Measurements from ENCODE around the gene ICAM2.

The ICAM2 gene

GRCh38 chr17:64053101-64053500 lies 32.7 kb upstream of the ICAM2 start:
- ChIA-PET CTCF (interaction anchor here (1.0 to 18.8 kb wide), 4 partner anchors 8 to 79 kb away, joined by 3 to 224 read pairs (median 13); no protein-coding TSS in a partner anchor), POLR2A (no interaction called here)
- no peak for DNase-seq (ENCODE audit: low read depth, low spot score)
- TF ChIP-seq, protein P1, sequence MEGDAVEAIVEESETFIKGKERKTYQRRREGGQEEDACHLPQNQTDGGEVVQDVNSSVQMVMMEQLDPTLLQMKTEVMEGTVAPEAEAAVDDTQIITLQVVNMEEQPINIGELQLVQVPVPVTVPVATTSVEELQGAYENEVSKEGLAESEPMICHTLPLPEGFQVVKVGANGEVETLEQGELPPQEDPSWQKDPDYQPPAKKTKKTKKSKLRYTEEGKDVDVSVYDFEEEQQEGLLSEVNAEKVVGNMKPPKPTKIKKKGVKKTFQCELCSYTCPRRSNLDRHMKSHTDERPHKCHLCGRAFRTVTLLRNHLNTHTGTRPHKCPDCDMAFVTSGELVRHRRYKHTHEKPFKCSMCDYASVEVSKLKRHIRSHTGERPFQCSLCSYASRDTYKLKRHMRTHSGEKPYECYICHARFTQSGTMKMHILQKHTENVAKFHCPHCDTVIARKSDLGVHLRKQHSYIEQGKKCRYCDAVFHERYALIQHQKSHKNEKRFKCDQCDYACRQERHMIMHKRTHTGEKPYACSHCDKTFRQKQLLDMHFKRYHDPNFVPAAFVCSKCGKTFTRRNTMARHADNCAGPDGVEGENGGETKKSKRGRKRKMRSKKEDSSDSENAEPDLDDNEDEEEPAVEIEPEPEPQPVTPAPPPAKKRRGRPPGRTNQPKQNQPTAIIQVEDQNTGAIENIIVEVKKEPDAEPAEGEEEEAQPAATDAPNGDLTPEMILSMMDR (IDR thresholded peaks at IDR 0.05; ENCODE audit: insufficient read depth, low read length, missing control alignments) = no peak
- no peak overlapping the region for H3K4me3 ChIP-seq (ENCODE audit: low read depth, low read length)

GRCh38 chr17:64051153-64051552 lies 30.7 kb upstream of the ICAM2 start:
- no peak for DNase-seq (ENCODE audit: low read depth, low spot score)
- ChIA-PET POLR2A (interaction anchor here (0.7 kb wide), 1 partner anchor 727 kb away, joined by 4 read pairs; no protein-coding TSS in a partner anchor), CTCF (interaction anchor here (0.9 to 18.8 kb wide), 3 partner anchors 9 to 83 kb away, joined by 3 to 224 read pairs (median 29); no protein-coding TSS in a partner anchor)
- TF ChIP-seq, protein P1 (IDR thresholded peaks at IDR 0.05; ENCODE audit: insufficient read depth, low read length, missing control alignments) = no peak
- no peak overlapping the region for H3K4me3 ChIP-seq (ENCODE audit: low read depth, low read length)

DNA sequence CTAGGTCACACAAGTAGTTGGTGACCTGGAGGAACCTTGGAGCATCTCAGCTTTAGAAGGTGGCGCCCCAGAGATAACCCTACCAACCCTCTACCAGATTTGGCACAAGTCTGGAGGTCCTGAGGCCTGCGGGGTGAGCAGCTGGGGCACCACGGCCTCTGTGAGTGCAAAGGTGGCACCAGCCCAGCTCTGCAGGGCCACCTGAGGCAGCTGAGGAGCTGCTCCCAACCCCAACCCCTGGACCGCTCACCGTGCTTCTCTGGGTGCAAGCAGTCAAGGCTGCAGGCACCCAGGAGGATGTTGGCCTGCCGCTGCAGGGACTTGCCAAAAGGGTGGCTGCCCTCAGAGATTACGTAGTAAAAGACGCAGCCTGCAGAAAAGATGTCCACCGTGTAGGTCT lies 28.4 kb upstream of the ICAM2 start:
- no peak overlapping the region for H3K4me3 ChIP-seq (ENCODE audit: low read depth, low read length)
- no peak for DNase-seq (ENCODE audit: low read depth, low spot score)
- ChIA-PET POLR2A (no interaction called here), CTCF (interaction anchor here (0.6 to 18.8 kb wide), 6 partner anchors 15 to 147 kb away, joined by 3 to 224 read pairs (median 4); partner anchors contain the start of gene GH1)
- TF ChIP-seq, protein P1 (IDR thresholded peaks at IDR 0.05; ENCODE audit: insufficient read depth, low read length, missing control alignments) = no peak

DNA sequence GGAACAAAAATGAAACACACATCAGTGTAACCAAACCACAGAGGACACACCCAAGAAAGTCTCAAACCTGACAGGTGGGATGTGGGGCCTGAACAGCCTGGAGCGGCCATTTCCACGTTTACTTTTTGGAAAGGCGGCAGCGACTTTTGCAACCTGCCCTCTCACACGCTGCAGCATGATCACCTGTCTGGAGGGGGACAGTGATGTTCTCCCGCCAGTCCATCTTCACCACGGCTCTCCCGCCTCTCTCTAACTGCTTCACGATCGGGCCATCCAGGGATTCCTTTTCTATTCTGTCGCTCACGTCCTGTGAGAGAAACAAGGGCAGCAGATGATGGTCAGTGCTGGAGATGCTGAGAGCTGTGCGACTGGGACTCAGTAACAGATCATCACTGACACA lies 24.7 kb upstream of the ICAM2 start:
- DNase-seq (ENCODE audit: low read depth, low spot score) = no peak
- POLR2A ChIA-PET = no interaction called here
- CTCF ChIA-PET = interaction anchor here (1.0 to 18.8 kb wide), 4 partner anchors 17 to 134 kb away, joined by 3 to 224 read pairs (median 10); partner anchors contain the start of gene CSHL1
- H3K4me3 ChIP-seq (ENCODE audit: low read depth, low read length) = no peak overlapping the region
- TF ChIP-seq, protein P1 (IDR thresholded peaks at IDR 0.05; ENCODE audit: insufficient read depth, low read length, missing control alignments) = no peak

DNA sequence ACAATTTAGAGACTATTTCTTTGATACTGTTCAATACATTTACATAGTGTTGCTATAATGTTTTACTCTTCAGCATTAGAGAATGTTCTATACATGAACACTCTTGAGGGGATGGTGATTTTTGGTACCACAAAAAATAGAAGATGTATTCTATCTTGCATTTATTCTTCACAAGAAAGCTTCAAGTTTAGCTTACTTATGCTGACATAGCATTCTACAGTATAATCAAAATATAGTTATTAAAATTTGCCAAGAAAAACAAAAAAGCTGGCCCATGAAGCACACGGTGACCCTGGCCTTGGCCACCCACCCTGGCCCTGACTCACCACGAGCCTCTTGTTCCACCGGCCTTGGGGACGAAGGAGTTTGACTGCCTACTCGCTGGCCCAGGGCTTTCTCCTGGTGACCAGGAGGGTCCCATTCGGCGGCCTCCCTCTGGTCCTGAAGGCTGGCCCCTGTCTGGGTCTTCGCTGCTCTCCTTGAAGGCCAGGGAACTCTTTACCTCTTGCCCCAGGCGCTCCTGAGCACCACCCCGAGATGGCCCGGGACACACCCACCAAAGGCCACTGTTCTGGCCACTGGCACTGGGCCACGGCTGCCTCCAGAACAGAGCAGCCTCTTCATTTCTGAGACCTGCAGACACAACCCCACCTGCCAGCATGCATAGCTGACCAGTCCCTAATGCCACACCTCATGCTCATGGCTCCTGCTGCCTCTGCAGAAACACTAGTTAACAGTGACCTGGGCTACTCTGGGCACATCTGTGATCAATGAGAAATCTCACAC lies 22.5 kb upstream of the ICAM2 start:
- ChIA-PET POLR2A (no interaction called here), CTCF (interaction anchor here (1.1 to 18.8 kb wide), 6 partner anchors 15 to 131 kb away, joined by 3 to 224 read pairs (median 8); no protein-coding TSS in a partner anchor)
- no peak overlapping the region for H3K4me3 ChIP-seq (ENCODE audit: low read depth, low read length)
- DNase-seq (ENCODE audit: low read depth, low spot score) = no peak
- TF ChIP-seq, protein P1 (IDR thresholded peaks at IDR 0.05; ENCODE audit: insufficient read depth, low read length, missing control alignments) = no peak

DNA sequence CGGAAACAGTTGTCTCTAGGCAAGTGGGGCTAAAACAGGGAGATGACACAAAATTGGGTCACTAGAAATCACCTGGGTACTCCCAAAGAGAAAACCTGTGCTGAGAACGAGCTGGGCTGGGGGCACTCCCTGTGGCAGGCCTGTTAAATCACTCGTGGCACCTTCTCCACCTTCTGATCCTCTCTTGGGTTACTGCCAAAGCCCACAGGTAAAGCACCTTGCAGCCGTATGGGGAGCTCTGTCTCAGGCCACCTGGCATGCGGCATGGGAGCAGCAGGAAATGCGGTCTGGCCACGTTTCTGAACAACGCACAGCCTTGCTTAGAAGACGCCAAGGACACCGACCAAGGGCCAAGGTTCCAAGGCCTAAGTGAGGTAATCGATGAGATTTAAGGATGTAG lies 21.5 kb upstream of the ICAM2 start:
- ChIA-PET POLR2A (no interaction called here), CTCF (interaction anchor here (0.7 to 18.8 kb wide), 6 partner anchors 9 to 130 kb away, joined by 3 to 224 read pairs (median 4); no protein-coding TSS in a partner anchor)
- TF ChIP-seq, protein P1 (IDR thresholded peaks at IDR 0.05; ENCODE audit: insufficient read depth, low read length, missing control alignments) = no peak
- no peak overlapping the region for H3K4me3 ChIP-seq (ENCODE audit: low read depth, low read length)
- no peak for DNase-seq (ENCODE audit: low read depth, low spot score)

All from AG04449 (cell line).